ENCODE data around the gene AGPAT1.
"Not testable (repeated sequence)": the region's sequence is repeated elsewhere in the genome, so short reads cannot be mapped to it uniquely, and the experiment has no call there.

DNA sequence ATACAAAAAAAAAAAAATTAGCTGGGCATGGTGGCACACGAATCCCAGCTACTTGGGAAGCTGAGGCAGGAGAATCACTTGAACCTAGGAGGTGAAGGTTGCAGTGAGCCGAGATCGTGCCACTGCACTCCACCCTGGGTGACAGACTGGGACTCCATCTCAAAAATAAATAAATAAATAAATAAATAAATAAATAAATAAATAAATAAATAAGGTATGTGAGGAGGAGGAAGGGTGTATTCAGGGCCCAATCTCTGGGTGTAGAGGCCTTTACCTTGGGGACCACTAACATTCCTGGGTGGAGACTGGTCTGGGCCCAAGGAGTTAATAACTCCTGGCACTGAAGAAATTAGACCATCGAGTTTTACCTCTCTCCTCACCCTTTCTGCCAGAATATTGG, 35.5 kb upstream of the AGPAT1 start:
- TF ChIP-seq POLR2A (IDR thresholded peaks at IDR 0.05), result not testable (repeated sequence)
- TF ChIP-seq, protein P1, sequence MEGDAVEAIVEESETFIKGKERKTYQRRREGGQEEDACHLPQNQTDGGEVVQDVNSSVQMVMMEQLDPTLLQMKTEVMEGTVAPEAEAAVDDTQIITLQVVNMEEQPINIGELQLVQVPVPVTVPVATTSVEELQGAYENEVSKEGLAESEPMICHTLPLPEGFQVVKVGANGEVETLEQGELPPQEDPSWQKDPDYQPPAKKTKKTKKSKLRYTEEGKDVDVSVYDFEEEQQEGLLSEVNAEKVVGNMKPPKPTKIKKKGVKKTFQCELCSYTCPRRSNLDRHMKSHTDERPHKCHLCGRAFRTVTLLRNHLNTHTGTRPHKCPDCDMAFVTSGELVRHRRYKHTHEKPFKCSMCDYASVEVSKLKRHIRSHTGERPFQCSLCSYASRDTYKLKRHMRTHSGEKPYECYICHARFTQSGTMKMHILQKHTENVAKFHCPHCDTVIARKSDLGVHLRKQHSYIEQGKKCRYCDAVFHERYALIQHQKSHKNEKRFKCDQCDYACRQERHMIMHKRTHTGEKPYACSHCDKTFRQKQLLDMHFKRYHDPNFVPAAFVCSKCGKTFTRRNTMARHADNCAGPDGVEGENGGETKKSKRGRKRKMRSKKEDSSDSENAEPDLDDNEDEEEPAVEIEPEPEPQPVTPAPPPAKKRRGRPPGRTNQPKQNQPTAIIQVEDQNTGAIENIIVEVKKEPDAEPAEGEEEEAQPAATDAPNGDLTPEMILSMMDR (IDR thresholded peaks at IDR 0.05), result not testable (repeated sequence)

Measured in esophagus squamous epithelium (tissue), 4 donors.